ENCODE results near the gene PHACTR1.

The PHACTR1 gene

DNA sequence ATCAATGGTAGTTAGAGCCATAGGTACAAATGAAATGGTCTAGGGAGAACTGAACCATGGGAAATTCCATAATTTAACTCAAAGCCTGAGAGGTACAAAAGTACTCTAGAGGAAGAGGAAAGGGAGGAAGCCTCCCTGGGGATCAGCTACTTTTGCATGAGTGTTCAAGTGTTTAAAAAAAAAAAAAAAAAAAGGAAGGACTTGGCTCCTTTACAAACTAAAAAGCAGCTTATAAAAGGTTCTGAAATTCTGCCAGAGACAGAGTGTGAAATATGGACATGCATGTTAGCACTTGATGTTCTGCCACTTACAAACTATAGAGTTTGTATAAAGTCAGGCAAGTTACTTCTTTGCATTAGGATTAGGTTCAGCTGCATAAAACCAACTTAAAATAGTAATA, 321.7 kb downstream of the PHACTR1 start:
- no peak for DNase-seq

DNA sequence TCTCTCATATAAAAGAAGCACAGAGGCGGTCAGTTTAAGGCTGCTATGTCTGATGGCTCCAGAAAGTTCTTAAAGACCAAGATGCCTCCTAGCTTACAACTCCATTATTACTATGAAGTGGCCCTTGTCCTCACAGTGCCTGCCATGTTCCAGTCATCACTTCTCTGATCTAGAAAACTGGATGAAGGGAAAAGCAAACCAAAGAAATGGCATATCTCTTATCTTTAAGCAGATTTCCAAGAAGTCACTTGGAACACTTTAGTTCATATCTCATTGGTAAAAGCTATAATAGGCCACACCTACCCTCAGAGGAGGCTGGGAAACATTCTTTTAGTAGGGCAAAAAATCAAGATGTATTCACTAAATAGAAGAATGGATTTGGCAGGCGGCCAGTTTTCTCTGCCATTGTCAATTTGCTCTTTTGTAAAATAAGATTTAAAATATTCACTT, 322.2 kb downstream of the PHACTR1 start:
- no peak for DNase-seq

DNA sequence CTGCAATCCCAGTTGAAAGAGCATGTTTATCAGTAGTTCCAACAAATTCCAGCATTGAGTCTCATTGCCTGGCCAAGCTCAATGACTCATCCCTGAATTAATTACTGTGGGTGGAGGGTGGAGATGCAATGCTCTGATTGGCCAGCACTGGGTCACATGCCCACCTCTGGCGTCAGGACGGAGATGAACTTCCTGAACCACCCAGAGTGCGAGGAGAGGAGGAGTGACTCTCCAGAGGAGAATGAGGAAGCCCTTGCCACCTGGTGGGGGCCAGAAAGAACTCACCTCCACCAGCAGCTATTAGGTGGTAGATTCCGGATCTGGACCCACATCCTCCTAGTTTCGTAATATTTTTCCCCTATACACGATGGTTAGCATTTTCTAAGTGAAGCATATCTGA, 327.8 kb downstream of the PHACTR1 start:
- no peak for DNase-seq

DNA sequence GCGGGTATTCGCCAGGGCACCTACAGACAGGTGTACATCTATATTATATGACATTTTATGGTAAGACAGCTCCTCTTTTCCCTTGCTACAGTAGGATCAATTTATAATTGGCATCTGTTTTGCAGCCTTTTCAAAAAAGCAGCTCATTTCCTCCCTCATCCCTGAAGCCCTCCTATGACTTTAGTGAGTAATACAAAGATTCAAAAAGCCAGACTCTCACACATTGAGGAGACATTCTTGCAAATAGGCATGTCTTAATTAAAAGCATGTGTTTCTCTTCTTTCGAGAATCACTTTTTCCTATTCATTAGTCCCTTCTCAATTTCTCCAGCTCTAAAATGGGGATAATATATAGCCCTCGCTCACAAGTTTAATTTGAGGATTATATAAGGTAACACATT, 328.3 kb downstream of the PHACTR1 start:
- DNase-seq = no peak

DNA sequence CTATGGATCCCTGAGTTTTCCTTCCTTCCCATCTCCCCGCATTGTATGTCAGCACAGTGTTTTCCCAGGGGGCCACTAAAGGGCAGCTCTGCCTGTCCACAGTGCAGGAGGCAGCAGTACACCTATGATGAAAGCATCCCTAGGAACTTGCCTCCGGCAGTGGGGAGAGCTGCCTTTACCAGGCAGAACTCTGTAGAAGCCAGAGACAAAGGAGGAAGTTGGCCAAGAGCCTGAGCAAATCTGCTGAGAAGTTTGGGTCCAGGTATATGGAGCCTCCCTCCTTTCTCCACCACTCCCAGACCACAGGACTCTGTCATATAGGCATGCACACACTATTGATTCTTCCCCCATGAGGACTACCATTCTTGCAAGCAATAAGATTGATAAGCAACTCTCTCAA, 329.1 kb downstream of the PHACTR1 start:
- no peak for DNase-seq

DNA sequence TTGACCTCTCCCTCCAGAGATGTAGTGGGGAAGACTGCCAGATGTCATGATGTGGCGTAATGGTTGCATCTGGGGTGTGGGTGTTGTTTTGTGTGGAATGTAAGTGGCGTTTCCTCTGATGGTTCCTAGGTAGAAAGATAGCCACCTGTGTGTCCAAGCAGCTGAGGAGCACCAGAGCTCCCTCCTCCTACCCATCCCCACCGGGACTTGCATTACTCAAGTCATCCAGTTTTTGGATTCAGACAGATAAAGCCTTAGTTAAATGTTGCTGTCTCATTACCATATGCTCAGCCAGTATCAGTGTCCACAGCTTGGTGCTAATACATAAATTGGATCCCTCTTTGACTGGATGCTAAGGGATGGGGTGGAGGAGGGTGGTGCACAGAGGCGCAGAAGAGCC, 329.5 kb downstream of the PHACTR1 start:
- no peak for DNase-seq

DNA sequence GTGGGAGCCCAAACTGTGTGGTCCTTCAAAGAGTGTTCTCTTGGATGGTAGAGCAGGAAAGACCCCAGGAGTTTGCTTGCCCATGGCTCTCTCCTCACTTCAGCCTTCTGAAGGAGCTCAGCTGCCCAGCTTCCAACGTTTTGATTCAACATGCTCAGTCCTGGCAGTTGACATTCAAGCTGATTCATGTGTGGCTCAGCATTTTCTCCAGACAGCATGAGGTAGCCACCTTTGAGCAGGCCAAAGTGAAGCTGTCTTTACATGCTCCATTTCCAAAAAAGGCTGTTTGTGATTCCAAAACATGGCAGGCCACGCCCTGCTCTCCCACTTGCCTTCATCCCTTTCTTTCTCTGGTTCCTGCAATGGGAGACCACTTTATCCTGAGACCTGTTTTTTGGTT, 331.5 kb downstream of the PHACTR1 start:
- no peak for DNase-seq

DNA sequence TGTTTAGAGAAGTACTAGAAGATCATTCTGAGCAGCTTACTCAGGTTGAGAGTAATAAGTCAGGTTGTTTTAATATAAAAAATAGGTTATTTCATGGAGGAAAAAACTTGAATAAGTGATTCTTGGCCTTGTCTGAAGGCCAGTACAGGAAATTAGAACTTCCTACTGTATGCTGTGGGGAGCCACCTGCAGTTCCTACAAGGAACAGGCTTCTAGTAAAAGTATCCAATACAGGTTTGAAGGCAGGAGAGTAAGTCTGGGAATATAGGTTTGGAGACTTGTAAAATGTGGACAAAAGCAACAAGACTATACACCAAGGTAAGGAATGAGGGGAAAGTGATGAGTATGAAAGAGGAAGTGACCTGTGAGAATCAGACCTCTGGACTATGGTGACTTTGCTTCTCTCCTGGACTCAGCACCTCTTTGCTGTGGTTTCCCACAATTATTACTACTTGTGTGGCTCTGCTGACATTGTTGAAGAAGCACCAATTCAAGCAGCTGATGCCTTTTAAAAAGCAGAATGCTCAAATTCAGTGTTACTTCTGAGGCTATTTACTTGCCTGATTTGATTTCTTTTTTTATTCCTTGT, 333.2 kb downstream of the PHACTR1 start:
- no peak for DNase-seq

DNA sequence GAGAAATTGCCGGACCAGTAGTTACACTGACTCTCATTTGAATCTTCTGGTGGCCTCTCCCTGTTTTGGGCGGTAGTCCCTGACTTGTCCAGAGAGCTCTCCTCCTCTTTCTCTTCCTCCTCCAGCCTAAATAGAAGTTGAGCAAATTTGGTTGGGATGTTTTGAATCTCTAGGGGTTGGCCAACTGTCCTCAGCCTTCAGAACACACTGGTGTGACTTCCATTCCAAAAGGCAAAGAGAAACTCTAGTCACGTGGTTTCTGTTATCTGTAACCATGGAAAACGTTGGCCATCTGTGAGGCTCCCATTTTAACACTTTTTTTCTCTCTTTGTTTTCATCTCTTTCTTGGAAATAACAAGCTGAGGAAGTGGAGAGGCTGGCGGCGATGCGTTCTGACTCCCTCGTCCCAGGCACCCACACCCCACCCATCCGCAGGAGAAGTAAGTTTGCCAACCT, 336.5 kb downstream of the PHACTR1 start:
- DNase-seq = no peak

DNA sequence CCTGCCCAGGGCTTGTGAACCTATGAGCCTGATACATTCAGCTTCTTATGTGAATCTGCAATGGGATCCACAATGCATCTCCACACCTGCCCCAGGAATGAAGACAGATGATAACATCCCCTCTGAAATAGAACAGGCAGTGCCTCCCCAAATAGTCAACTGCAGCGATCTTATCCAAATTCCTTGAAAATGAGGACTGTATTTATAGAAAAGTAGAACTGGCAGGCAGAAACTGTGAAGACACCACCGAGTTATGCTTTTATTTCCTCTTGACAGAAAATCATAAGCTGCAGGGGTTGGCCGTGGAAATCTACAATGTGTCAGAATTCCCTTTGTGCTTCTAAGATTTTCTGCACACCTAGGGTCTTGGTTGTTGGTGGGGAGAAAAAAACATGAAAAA, 341.5 kb downstream of the PHACTR1 start:
- no peak for DNase-seq

DNA sequence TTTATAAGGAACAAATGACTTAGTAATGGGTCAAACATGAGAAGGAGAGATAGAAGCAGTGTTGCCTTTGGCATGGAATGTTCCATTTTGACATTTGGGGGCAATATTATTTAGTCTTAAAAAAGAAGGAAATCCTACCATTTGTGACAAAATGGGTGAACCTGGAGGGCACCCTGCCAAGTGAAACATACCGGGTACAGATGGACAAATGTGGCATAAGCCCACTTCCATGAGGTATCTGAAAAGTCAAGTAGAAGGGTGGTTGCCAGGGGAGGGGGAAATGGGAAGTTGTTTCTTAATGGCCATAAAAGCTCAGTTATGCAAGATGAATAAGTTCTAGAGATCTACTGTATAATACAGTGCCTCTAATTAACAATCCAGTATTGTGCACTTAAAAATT, 342.5 kb downstream of the PHACTR1 start:
- no peak for DNase-seq

DNA sequence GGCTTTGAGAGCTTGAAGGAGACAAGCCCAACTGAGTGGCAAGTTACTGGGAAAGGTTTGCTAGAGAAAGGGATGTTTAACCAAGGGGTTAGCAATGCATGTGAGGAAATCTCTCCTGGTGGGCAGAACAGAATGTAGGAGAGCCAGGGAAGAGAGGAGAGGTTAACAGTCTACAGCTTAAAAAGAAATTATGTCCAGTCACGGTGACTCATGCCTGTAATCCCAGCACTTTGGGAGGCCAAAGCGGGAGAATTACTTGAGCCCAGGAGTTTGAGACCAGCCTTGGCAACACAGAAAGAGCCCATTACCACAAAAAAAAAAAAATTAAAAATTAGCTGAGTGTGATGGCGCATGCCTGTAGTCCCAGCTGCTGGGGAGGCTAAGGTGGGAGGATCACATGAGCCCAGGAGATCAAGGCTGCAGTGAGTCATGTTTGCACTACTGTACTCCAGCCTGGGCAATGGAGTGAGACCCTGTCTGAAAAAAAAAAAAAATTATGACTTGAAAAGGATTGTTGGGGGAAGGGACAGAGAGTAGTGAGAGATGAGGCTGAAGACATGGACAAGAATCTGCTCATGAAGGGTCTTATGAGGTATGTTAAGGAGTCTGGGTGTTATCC, 346.8 kb downstream of the PHACTR1 start:
- no peak for DNase-seq

DNA sequence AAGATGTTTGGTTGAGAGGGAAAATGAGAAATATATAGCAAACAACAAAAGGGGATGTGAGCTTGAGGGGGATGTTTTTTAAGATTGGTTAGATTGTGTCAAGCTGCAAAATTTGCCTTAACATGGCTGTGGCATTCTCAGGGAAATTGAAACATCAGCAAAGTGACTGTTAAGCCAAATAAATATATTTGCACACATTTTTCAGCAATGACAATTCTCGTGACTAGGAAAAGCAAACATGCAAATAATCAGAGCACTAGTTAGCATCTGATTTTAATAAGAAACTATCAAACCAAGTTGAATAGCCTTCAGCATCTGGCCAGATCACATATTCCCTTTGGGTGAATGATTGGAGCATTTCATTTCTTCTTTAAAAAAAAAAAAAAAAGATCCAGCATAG, 349.0 kb downstream of the PHACTR1 start:
- no peak for DNase-seq

DNA sequence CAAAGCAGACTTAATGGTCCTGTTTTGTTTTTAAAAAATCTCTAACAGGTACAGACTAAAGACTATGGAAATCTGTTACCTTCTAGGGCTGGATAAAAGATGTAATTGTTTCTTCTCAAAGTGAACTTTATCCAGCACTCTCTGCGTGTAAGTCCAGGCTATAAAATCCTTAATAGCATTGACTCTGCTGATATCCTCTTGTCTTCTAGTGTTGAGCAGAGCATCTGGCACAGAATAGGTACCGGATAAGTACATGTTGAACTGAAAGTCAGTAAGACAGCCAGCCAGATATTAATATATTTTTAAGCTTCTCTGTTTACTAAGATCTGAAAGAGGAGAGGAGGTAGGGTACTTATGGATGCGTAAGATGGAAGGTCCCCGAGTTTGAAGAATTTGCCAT, 349.5 kb downstream of the PHACTR1 start:
- no peak for DNase-seq

DNA sequence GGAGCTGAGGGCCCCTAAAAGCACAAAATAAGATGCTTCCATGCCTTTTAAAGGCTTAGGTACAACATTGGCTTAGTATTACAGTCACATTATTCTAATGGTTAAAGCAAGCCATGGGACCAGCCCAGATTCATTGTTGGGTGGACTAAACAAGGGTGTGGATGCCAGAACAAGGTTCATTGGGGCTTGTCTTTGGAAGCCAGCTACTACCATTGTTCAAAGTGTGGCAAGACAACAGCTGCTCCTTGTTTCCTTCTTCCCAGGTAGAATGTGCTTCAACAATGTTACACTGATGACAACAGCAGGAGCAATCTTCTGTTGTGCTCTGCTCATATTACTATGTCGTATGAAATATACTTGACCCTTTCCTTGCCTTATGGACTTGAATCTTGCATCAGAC, 350.3 kb downstream of the PHACTR1 start:
- no peak for DNase-seq

DNA sequence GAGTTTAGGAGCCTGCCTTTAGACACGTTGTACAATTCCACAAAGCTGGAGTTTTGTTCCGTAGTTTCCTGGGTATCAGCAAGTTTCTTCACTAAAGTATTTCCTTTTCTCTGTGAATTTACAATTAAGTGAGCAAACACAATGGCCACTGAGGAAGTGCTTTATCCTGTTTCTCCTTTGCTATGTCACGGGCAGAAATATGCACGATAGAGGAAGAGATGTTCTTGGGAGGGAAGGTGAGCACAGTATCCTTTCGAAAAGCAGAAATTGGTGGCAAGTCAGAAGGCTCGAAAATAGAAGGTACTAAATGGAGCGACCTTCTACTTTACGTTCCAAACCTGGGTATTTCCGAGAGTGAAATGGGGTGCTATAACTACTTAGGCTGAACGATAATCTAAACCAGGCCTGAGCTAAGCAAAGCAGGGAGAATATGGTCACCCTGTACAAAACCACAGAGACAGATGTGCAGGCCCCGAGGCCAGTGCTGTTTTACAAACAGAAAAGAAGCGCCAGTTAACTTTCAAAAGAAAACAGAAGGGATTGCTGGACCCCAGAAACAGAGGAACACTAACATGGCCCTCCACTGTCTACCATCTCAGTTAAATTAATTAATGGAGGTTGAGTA, 352.1 kb downstream of the PHACTR1 start:
- DNase-seq = no peak

DNA sequence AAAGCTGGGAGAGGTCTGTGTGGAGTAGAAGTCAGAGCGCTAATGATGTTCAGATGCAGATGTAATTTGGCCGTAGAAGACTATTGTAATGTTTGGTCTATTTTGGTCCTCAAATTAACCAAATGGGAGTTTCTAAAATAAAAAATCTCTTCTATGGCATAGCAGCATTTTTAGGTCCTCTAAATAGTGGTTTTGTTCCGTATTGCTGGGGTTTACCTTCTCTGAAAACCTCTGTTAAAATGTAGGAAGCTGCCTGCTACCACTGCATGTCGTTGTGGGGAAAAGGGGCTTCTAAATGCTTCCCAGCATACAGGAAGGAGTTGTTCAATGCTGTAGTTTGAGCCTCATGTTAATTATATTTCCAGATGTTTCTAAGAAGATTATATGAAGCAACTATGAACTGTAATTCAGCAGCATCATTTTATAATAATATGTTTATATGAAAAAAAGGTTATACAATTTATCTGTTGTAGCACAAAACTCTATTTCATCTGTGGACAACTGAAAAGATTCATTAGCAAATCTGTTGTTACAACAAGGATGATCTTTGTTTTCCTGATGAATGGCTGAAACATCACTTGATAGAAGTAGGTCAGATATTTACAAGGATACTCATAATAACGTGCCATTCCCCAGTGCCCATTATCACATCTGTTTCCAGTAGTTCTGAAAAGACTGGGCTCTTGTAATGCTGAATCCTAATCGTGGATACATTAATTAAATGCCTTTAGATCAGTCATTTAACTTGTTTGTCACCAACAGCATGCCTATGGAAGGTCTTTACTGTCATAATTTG, 355.2 kb downstream of the PHACTR1 start:
- no peak for DNase-seq

DNA sequence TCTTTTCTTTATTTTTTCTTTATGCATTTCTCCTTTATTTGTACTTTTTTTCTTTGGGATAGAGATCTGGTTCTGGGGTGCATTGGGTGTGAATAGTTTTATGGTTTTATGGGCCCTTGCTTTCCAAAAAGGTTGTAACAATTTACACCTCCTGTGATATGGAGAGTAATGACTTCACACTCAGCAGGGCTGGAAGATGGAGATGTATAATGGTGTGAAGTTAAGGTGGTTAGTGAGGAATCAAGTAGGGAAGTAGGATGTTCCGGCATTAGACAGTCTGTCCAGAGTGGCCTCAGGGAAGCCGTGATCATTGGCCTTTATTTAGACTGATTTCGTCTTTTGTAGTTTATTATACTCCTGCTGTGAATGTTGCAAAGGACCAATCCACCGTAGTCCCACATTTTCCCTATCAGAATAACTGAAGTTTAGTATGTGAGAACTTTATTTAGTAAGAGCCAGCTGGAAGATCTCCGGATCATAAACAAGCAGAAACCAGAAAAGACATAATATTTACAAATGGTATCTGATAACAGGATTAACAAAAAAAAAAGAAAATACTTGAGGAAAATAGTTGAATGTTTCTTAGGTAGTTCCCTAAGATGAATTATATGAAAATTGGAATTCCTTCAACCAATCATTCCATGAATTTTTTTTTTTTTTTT, 356.2 kb downstream of the PHACTR1 start:
- DNase-seq = no peak

DNA sequence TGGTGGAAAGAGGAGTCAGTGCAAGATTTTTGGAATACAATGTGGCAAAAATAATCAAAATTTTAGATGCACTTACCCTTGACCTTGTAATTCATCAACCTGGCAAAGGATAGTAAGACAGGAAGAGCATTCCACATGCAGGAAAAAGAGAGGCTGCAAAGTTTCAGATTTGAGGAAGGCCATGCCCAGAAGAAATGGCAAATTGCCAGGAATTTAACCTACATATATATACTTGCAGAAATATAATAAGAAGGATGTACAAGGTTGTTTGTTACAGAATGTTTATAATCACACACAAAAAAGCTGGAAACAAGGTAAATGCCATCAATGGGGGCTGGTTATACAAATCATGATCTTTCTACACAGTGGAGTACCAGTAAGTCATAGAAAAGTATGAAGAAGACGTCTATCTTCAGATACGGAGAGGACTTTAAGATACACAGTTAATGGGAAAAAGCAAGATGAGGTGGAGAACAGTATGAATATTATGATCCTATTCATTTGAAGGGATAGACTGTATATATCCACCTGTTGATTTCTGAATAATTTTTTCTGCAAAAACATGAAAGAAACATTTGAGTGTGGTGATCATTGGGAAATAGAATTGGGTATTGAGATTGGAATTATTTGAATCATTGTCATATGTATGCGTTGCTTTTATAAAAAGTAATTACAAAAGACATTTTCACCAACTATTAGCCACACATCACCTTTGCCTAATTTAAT, 358.0 kb downstream of the PHACTR1 start:
- no peak for DNase-seq

DNA sequence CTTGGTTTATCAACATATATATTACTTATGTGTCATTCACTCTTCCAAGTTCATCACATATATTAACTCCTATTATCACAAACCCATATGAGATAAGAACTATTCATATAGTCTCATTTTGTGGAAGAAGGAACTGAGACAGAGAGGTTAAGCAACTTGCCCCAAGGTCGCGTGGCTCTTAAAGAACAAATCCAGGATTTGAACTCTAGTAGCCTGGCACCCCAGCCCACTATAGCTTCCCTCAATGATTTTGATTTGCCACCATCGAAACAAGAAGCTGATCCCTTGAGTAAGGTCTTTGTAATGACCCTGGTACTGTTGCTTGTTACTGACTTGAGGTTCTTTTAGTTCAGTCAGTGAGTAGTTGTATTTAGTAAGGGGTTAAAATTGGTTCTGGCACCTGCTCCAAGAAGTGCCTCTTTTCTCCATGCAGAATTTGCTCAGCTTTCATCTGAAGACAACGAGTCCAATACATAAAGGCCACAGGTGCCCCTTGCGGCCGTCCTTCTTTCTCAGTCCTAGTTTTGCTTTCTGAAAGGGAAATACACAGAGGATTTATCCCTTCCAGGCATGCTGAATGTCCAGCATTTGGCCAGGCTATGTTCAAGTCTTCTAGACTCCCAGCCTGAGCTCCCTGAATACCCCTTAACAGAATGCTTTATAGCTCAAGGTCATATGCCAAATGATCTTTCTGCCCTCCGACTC, 358.7 kb downstream of the PHACTR1 start:
- DNase-seq = no peak

DNA sequence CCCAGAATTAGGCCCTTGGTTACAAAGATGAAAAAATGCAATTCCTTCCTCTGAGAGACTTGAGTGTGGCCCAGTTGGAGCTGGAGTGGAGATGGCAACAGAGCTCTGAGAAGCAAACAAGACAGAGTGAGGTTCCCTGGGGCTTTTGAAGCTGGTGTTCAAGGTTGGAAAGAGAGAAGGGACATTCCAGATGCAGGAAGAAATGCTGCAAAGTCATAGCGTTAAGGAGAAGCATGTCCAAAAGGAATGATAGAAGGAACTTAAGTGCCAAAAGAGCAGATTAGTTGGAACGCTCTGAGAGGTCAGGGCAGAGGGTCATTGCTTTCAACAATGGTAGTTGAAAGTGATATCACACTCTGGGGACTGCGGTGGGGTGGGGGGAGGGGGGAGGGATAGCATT, 360.0 kb downstream of the PHACTR1 start:
- no peak for DNase-seq

DNA sequence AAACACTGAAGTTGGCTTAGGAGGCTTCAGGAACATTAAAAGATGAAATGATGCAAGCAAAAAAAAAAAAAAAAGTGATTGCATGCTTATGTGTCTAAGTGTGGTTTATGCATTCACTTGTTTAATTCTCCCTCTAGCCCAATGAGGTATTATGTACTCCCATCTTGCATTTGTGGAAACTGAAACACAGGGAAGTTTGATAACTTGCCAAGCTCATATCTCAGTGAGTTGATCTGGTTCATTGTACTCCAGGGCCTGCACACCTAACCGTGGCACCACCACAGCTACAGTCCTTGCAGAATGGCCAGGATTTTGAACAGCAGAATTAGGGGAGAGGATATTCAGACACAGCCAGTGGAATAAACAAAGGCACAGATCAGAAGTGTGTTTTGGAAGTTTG, 360.6 kb downstream of the PHACTR1 start:
- DNase-seq = no peak

Measured in NCI-H510A treated with DMSO at 0.1 percent for 48 hours (cell line).